HG02763 (cell line): ENCODE results near the gene ARL6.
"Not testable (repeated sequence)": the region's sequence is repeated elsewhere in the genome, so short reads cannot be mapped to it uniquely, and the experiment has no call there.

ENCODE experiments used
- ATAC-seq: cut with Tn5 transposase; IDR thresholded peaks from one replicate; pipeline ENCODE4 v1.9.1; 2021; ENCODE audit warnings: mild to moderate bottlenecking, moderate library complexity; ENCODE audit not compliant: unreplicated experiment

ARL6 gene

DNA sequence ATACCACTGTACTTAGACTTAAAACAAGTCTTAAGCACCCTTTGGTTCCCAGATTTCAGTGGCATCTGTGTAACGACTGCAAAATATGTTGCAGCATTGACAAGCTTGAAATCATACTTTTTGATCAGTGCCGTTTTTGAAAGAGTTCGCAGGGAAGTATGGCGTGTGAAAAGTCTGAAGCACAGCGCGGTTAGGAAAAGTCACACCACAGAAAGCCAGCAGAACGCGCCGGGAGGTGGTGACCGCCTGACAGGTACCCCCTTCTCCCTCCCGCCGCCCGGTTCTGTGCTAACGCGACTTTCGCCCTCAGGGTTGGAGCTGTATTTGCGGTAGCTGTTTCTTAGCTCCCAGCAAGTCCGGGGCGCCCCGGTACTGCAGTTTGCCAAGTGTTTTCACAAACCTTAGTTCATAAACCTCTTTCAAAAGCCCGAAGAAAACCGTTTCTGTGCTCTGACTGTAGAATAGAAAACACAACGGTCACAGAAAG lies 56.8 kb downstream of the ARL6 start:
- peak; percentile 39 for ATAC-seq

DNA sequence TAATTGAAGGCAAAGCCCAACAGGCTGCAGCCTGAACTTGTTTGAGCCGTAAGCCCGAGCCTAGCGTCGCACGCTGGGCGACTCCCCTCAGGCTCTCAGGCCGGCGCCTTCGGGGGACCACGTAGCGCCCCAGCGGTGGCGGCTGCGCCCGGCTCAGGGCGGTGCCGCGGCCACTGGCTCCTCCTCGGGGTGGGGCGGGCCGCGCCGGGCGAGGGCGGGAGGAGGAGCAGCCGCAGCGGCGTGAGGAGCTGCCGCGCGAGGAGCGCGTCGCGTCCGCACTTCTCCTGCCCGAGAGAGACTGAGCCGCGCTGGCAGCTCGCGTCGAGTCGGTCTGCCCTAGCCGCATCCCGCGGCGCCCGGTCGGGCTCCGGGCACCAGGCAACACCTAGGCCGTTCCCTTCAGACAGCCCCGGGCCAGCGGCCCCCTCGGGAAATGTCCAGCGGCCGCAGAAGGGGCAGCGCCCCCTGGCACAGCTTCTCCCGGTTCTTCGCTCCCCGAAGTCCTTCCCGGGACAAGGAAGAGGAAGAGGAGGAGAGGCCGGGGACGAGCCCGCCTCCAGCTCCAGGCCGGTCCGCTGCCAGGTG lies 57.3 kb downstream of the ARL6 start, which contains the start of gene CRYBG3:
Gene CRYBG3, plus strand, starts transcription at position 238 of the 585 bp plus-strand sequence. Its CDS starts 196 bp downstream, at position 434.
- ATAC-seq, result peak; percentile 99

DNA sequence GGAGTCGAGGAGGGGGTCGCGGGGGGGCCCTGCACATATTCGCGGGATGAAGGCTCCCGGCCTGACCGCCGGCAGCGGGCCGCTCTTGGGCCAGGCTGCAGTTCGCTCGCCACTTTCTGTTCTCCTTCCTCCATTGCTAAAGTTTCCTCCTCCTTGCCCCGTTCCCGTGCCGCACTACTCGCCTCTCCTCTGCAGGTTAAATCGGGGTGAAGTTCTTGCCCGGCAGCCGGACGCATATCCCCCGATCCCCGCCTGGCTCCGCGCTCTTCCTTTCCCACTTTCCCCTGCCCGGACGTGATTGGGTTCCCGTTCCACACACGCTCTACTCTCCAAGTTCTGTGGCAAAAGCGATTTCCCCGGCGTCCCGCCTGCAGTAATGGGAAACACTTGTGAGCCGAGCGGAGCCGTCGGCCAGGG lies 57.8 kb downstream of the ARL6 start:
- ATAC-seq, result peak; percentile 21

DNA sequence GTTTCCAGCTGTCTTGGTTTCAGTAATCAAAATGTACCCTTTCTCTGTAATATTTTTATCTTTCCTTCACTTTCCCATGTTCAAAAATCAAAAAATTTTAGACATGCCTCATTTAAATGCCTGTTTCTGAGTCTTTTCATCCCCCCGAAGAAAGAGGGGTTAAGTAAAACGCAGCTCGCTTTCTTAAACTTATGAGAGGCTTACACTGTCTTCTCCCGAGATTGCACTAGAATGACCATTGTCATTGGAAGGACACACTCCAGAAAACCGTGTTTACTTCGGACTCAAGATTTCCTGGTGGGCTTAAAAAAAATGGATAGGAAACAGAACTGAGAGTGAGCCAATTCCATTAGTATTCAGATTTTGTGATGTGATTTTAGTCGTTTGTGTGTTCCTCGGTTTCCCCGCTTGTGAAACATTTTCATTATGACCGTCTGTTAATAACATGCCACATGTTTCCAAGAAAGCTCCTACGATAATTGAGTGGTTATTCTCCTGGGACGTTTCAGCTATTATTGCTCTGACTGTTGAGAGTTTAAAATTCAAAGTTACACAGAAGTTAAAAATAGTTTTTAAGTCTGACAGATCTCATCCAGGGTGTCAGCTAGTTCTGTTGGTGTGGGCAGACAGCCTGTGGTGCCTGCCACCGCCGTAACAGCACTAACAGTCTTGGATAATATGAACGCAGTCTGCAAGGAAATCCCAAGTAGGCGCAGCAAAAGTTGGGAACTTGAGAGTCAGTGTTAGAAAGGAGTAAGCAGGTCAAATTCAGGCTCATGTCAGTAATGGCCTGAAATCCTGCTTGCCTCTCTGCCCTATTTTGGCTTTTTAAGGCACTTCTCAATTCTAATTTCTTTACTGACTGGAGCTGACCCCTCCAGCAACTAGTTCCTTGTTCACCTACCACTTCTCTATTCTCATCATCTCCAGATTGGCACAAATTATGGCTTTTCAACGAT lies 58.8 kb downstream of the ARL6 start:
- no peak for ATAC-seq

DNA sequence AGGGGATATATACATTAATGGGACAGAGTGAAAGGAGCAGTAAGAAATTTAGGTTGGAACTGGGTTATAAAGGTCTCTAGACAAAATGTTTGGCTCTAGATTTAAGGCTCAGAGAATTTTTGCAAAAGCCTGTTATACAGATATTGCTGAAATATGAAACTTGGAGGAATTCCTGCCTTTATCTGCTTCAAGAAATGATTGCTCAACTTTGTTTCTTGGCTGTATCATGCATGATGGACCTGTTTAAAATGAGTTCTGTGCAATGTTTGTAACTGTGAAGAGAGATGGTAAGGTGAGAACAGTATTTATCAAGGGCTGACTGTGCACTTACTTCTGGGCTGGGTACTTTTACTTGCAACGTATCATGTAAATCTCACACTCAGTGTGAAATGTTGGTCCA lies 60.5 kb downstream of the ARL6 start:
- ATAC-seq, result no peak

DNA sequence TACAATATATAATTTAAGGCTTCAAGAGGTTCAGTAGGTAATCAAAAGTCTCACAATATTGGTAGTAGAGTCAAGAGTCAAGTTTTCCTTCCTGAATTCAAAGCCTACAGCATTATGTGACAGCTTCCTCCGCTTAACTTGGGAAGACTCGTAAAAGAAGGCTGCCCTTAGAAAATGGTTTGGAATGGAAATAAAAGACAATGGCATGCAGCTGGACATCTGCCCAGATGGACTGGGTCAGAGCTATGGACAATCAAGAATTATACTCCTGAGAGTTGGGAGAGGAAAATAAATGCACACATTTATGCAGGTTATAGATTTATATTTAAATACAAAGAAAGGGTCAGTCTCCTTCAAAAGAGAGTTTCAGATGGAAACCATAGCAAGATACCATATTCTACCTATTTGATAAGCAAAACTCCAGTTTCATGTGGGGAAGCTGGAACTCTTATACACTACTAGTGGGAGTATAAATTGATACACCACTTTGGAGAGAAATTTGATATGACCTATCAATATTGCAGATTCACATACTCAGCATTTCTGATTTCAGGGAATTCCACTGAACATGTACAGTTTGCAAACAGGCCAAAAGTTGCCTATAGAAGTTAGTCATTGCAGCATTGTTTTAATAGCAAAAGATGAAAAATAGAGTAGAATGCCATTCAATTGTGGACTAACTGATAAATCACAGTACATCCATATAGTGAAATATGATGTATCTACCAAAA lies 63.3 kb downstream of the ARL6 start:
- no peak for ATAC-seq

DNA sequence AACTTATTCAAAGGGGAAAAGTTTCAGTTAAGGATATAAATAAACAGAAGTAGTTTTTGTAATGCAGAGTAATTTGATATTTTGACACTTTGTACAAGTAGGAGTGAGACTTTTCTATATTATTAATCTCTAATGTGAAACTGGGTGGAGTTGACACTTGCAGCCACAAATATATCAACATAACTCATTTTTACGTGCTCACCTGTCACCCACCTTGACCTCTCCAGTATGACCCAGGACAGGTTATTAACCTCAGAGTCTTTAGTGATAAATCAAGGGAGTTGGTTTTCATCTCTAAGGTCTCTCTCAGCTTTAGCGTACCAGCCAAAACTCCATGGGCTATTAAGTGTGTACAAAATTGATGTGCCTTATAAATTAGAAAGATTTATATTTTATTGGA lies 64.6 kb downstream of the ARL6 start:
- ATAC-seq, result no peak

DNA sequence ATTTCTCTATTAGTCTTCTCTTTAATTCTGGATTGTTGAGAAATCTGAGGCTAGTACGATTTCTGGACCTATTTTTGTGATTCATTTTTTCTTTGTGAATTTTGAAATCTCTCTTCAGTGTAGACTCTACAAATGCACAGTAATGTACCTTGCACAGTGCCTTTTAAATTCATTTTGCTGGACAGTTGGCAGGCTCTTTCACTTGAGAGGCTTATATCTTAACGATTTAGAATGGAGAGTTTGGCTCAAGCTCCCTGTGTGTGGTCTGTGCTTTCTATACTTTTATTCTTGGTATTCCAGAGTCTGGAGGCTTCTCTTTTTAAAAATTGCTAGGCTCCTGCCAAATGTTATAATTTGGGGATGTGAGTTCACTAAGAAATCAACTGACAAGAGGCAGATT lies 66.1 kb downstream of the ARL6 start:
- no peak for ATAC-seq

DNA sequence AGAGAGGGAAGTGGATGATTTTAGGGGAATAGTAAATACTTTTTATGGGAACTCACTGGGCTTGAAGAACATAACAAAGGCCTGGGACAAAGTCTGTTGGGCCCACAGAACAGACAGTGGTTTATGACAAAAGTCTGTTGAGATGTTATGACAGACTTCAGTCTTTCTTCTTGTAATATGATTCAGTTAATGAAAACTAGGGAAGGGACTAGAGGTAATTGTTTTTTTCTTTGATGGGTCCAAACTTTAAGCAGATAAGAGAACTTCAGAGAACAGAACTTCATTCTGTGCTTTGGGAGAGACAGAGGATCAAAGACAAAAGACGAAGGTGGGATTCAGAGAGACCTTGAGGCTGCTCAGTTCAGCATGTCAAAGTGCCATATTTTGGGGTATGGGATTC lies 66.6 kb downstream of the ARL6 start:
- no peak for ATAC-seq

DNA sequence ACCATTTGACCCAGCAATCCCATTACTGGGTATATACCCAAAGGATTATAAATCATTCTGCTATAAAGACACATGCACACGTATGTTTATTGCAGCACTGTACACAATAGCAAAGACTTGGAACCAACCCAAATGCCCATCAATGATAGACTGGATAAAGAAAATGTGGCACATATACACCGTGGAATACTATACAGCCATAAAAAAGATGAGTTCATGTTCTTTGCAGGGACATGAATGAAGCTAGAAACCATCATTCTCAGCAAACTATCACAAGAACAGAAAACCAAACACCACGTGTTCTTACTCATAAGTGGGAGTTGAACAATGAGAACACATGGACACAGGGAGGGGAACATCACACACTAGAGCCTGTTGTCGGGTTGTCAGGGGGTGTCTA lies 68.6 kb downstream of the ARL6 start:
- not testable (repeated sequence) for ATAC-seq

DNA sequence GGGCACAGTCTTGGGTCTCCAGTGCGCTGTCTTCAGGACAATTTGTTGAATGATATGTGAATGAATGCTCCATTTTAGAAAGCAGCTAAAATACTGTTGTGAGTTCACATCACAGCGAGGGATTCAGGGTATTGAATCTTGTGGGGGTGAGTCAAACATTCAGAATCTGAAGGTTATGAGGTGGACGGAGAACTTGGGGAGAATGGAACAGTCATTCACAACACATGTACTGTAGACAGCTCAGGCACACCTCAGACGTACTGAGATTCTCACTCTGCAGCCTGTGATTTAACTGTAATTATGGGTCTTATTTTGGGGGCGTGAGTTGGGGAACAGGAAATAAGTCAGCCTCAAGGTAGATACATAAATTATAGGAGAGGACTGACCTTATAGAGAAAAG lies 71.2 kb downstream of the ARL6 start:
- ATAC-seq, result no peak

DNA sequence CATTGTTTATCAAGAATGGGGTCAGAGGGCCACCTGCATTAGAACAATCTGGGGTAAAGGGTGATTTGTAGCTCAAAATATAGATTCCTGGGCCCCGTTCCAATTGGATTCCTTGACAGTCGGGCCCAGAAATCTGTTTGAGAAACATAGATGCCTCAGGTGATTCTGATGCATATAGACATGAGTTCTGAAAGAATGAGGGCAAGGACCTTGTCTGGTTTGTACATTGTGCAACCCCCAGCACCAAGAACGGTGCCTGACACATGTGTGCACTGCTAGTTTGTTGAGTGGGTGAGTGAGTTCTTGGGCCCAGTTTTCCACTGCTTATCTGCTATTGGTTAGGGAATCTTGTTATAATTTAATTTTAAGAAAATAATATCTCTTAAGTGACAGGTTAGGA lies 73.8 kb downstream of the ARL6 start:
- ATAC-seq, result no peak

DNA sequence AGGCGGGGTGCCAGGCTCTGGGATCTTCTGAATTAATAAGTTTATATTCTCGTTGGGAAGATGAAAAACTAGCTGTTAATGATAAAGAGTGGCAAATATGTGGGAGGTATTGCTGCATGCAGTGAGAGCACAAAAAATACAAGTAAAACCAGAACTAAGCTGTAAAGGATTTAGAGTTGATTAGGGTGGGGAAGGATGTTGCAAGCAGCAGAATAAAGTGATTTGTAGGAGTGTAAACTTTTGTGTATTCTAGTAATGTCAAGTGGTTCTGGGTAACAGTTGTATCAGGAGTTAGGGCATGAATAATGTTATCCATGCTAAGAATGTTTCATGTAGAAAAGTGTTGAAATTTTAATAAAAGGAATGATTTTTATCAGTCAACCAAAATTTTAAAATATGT lies 75.4 kb downstream of the ARL6 start:
- no peak for ATAC-seq

DNA sequence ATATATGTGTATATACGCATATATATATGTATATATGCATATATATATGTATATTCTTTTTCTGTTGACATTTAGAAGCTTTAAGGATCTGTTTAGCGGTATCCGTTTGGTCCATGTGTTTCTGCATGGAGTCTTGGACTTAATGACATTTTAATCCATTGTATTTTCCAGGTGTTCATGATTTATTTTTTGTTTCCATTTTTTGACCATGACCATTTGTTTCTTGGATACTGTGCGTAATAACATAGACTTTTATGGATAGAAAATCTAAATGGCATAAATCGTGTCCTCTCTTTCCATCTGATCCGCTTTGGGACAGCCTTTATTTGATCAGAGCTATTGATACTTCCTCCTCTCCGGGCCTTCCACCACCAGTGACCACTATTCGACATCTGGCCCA lies 76.7 kb downstream of the ARL6 start:
- no peak for ATAC-seq

DNA sequence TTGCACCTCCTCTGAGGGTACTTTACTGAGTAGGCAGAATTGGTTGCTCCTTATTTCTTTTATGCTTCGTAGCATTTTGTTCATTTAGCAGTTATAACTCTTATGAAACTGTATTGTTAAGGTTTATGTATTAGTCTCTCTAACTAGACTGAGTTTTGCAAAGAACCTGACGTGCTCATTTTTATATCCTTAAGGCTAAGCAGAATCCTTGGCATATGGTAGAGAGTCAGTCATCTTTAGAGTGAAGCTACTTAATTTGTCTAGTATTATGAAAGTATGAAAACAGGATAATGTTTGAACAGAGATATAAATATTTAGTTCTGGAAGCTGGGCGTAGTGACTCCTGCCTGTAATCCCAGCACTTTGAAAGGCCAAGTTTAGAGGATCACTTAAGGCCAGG lies 77.4 kb downstream of the ARL6 start:
- ATAC-seq, result no peak

DNA sequence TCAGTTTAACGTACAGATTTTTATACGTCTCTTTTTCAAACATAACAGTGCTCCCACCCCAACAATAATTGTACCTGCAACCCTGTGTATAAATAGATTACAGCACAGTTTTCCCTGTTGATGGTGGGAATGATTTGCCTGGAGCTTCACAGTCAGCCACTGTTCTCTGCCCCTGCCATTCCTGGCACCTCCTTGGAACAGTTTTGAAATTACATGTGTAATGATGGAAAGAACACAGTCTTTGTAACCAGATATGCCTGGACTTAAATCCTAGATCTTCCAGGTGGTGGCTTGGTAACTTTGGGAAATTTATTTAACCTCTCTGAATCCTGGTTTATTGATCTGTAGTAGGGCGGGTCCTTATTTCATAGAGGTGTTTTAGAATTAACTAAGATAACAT lies 84.2 kb downstream of the ARL6 start:
- ATAC-seq, result no peak
